Measurements from ENCODE around the gene ENDOV.

ENDOV gene

DNA sequence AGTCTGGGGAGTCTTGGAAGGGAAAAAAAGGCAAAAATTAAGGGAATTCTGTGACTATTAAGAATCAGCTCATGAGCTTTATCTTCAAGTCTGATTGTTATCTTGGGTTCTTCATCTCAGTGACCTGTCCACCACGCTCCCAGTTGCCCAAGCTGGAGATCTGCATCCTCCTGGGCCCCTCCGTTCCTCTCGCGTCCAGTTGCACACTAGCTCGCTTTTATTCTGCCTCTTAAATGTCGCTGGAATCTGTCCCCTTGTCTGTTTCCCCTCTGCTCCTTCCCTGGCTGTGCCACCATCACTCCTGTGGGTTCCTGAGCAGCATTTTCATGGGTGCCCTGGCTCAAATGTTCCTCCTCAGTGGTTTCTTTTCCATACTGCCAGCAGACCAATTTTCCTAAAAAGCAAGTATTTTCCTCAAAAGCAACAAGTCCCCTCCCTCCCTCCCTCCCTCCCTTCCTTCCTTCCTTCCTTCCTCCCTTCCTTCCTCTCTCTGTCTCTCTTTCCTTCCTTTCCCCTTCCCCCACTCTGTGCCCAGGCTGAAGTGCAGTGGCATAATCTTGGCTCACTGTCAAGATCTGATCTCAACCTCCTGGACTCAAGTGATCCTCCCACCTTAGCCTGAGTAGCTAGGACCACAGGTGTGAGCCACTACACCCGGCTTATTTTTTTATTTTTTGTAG lies 1.4 kb downstream of the ENDOV start:
- no peak for DNase-seq

DNA sequence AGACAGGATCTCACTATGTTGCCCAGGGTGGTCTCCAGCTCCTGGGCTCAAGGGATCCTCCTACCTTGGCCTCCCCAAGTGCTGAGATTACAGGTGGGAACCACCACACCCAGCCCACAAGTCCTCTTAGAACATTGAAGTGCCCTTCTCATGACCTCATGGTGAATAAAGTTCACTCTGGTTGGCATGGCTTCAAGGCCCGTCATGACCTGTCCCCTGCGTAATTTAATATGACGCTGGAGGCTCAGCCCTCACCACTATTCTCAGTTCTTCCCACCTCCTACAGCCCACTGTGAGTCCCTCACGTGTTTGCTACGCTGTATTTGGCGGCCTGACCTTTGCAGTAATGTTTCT lies 1.9 kb downstream of the ENDOV start:
- DNase-seq, result no peak

DNA sequence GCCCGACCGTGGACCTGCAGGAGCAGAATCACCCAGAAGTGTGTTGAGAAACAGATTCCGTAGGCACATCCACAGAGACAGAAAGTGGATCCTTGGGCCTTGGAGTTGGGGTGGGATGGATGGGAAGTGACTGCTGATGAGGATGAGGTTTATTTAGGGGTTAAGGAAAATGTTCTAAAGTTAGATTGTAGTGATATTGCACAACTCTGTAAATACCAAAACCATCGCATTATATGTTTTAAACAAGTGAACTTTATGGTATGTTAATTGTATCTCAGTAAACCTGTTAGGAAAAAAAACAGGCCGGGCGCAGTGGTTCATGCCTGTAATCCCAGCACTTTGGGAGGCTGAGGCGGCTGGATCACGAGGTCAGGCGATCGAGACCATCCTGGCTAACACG lies 3.6 kb downstream of the ENDOV start:
- no peak for DNase-seq

DNA sequence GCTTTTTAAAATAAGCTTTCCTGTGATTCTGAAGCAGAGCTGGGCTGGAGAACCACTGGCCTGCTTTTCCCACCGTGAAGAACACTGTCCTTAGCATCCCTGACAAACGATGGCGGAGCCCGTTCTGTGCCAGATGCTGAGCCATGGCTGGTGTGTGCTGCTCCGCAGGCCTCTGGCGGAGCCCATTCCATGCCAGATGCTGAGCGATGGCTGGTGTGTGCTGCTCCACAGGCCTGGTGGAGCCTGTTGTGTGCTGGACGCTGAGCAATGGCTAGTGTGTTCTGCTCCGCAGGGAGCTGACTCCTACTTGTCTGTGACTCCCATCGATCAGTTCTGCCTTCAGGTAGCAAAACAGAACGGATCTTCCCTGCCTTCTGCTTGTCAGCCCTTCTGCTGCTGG lies 4.3 kb downstream of the ENDOV start:
- DNase-seq, result no peak

DNA sequence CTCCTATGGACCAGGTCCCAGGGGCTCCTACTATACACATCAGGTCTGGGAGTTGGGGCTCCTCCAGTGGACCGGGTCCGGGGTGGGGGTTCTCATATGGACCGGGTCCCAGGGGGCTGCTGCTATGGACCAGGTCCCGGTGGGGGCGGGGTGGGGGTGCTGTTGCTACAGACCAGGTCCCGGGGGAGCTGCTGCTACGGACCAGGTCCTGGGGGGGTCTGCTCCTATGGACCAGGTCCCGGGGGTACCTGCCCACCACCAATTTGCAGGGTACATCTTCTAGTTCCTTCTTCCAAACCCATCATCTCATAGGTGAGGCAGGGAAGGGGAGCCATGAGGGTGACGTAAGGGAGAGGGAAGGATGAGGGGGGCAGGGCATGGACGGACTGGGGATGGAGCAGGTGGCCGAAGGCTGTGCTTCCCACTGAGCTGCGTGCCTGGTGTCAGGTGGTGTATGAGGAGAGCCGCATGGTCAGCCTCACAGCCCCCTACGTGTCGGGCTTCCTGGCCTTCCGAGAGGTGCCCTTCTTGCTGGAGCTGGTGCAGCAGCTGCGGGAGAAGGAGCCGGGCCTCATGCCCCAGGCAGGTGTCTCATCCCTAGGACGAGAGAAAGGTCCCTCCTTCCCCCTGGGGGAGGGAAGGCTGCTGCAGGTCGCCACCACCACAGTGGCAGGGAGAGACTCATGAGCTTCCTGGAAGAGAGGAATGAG lies 6.6 kb downstream of the ENDOV start:
- DNase-seq, result no peak

DNA sequence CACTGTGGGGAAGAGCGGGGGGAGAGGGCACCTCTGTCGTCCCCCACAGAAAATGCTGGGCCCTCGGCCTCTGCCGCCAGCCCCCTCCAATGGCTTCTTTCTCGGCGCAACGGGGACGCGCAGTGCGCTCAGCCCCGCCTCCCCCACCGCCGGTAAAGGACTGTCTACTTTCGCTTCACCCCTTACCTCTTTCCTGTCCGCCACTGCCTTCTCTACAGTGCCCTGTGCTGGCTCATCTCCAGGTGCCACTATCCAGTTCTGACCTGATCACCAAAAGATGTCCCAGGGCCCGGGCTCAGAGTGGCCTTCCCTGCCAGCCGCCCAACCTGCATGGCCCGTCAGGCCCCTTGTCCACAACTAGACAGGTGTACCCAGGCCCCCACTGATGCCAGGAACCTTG lies 7.3 kb downstream of the ENDOV start:
- DNase-seq, result no peak

DNA sequence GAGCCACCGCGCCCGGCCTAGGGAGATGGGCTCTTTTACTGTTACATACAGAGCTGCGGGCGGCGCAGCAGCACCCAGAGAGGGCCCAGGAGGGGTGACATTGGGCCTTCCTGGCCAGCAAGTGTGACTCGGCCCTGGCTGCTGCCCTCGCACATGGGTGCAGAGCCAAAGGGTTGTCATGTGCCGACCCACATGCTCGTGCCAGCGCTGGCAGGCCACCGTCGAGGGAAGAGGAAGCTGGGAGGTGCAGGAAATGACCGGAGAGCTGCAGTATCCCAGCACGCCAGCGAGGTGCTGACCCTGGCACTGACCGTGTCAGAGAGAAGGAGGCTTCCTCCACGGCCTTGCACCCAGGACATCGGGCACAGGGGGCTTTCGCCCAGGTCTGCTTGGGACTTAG lies 8.0 kb downstream of the ENDOV start:
- DNase-seq, result no peak

DNA sequence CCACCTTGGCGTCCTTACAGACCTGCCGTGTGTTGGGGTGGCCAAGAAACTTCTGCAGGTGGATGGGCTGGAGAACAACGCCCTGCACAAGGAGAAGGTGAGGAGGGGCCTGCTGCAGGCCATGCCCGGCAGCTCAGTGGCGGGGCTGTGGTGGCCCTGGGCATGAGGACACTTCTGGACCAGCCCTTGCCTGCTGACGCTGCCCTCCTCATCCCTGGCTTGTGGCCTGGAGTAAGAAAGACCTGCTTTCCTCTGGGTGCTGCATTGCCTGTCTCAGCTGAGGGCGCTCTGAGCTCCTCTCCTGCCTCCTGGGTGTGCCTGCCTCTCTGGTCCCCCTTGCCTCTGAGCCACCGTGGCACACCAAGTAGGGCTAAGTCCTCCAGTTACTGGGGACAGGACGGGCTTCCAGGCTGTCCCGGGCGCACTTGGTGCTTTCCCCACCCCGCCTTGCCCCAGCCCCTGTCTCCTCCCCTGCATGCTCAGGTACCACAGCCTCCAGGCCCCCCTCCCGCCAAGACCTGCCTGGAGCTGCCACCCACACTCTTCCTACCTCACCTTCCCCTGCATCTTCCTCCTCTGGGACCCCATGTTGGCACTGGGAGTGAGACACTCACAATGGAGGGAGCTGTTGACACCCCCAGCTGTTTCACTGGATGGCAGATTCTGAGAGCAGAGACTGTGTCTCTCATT lies 8.7 kb downstream of the ENDOV start:
- no peak for DNase-seq

DNA sequence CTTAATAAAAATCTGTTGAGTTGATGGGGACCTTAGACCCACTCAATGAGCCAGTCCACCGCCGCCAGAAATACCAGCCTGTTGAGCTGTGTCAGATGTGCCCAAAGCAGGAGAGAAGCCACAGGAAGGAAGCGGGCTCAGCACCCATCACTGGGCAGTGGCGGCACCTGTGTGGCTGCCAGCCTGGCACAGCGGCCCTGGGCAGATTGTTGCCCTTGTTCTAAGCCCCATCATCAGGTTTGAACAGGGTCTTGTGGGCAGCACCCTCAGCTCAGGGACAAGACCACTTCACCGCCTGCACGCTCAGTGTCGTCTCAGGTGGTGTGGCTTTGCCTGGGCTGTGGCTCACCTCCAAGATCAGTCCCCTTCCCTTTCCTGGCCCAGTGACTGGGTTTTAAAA lies 9.3 kb downstream of the ENDOV start:
- no peak for DNase-seq

DNA sequence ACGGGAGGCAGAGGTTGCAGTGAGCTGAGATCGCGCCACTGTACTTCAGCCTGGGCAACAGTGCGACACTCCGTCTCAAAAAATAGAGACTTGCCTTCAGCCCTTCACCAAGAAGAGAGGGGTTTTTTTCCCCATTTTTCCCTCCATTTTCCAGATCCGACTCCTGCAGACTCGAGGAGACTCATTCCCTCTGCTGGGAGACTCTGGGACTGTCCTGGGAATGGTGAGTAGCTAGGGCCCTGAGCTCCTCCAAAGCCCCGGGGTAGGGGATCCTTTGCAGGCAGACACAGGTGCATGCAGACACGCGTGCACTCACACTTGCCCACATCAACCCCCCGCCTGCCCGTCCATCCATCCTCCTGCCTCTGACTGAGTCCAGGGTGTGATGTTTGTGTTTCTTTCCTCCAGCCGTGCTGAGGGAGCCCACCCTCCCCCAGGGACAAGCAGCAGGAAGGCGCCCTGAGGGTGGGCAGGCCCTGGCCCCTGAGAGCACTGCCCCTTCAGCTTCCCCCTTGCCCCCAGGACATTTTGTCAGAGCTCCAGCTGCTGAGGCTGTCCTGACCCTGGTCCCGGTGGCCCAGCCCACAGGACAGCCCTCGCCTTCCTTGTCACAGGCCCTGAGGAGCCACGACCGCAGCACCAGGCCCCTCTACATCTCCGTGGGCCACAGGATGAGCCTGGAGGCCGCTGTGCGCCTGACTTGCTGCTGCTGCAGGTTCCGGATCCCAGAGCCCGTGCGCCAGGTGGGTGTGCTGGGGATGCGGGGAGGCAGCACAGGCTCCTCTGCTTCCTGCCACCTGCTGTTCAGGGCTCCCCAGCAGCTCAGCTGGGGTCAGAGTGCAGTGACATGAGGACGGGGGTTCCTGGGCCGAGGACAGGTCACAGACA lies 10.2 kb downstream of the ENDOV start:
- DNase-seq, result no peak

DNA sequence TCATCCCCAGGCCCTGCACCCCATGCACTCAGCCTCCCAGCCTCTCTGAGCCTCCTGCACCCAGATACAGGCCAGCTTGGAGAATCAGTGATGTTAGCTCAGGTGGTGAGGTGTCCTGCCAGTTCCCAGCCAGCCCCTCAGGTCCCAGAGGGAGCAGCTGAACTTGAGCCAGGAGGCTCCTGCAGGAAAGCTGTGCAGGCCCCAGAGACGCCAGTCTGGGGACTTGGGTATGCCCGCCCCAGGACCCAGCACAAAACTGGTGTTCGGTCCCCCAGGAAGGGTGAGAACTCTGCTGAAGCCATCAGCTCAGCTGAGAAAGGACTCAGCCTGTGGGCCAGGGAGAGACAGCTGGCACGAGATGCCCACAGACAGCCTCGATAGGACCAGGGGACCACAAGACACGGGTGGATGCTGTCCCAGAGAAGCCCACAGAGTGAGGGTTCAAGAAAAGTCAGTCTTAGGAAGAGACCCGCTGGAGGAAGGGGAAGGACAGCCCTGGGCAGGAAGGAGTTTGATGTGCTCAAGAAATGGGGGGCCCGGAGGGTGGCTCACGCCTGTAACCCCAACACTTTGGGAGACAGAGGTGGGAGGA lies 11.0 kb downstream of the ENDOV start:
- no peak for DNase-seq

DNA sequence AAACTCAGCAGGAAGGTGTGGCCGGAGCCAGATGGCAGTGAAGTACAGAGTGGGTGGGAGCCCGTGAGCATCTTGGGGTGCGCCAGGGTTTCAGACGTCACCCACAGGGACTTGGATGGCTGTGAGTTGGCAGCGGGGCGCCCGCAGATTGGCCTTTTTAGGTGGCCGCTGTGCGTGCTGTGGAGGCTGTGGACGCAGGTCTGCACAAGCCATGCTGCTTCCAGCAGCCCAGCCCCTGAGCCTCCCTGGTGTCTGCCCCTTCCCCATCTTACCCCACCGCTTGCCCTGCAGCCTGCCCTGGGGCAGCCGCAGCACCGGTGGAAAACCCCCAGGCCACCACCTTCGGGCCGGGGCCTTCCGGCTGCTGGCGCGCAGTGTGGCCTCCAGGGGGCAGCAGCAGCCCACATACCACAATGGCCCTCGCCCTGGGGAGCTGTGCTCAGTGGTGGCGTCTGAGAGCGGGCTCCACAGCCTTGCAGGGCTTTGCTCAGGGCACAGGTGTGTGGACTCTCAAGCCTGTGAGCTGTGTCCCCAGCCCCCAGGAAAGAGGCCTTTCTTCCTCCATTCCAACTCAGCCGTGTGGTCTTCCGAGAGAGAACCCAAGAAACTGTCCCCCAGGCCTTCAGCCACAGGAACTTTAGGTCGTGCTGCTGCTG lies 11.8 kb downstream of the ENDOV start:
- peak; percentile 69 for DNase-seq

DNA sequence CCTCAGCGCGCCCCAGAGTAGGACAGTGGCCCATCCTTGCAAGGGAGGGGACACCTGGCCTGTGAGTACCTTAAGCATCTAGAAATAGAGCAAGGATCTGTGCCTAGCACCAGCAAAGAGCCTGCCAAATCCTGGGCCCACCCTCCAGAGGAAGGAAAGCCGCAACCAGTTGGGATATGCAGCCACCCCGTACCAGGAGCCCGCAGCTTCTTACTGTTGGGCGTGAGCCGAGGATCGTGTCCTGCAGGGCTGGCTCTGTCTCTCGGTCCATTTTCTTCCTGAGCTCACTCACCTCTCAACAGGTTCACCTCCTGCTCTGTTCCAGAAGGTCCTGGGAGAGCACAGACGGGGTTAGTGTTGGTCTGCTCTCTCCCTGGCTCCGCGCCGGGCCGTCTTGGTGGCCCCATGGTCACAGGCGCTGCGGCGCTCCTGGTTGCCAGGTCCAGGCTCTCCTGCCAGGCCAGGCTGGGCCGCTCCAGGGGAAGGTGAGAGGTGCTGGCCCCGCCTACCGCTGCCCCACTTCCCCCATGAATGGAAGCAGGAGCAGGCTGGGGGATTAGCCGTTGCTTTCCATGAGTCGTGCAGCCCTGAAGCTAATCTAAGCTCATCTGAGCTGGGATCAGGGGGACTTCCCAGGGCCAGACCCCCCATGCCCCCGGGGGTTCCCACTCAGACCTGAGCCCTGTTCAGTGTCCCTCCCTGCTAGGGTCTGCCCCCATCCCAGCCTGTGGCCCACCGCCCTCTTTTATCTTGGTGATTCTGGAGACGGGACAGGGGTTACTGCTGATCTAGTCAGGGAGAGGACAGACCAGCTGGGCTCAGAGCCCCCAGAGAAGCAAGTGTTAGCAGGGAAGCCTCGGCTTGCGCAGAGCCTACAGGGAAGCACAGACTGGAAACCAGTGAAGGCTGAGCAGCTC lies 12.7 kb downstream of the ENDOV start:
- DNase-seq, result no peak

DNA sequence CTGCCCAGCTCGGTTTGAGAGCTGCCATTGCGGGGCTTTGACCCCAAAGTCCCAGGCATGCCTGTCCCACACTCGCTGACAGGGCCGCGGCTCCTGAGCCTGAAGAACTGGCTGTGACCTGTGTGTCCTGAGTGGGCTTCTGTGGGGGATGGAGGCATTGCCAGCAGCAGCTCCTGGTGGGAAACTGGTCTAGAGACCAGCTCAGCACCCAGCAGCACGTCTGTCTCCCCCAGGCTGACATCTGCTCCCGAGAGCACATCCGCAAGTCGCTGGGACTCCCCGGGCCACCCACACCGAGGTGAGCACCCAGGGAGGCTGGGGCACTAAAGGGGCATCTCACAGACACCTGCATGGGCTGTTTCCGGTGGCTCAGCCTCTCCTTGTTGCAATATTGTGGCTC lies 13.4 kb downstream of the ENDOV start:
- no peak for DNase-seq

DNA sequence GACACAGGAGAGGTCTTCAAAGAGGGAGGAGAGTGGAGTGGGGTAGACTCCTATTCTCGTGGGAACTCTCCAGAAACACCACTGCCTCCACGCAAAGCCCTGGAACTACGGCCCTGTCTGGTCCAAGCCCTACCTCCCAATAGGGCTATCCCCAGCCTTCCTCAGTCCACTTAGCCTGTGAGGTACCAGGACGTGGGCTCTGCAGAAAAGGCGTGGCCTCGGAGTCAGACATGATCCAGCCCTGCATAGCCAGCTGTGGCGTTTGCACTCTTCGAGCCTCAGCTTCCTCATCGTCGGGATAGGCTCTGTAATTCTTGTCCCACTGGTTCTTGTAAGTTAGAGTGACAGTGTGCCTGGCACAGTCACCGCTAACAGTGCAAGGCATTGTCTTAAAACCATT lies 13.8 kb downstream of the ENDOV start:
- DNase-seq, result no peak

DNA sequence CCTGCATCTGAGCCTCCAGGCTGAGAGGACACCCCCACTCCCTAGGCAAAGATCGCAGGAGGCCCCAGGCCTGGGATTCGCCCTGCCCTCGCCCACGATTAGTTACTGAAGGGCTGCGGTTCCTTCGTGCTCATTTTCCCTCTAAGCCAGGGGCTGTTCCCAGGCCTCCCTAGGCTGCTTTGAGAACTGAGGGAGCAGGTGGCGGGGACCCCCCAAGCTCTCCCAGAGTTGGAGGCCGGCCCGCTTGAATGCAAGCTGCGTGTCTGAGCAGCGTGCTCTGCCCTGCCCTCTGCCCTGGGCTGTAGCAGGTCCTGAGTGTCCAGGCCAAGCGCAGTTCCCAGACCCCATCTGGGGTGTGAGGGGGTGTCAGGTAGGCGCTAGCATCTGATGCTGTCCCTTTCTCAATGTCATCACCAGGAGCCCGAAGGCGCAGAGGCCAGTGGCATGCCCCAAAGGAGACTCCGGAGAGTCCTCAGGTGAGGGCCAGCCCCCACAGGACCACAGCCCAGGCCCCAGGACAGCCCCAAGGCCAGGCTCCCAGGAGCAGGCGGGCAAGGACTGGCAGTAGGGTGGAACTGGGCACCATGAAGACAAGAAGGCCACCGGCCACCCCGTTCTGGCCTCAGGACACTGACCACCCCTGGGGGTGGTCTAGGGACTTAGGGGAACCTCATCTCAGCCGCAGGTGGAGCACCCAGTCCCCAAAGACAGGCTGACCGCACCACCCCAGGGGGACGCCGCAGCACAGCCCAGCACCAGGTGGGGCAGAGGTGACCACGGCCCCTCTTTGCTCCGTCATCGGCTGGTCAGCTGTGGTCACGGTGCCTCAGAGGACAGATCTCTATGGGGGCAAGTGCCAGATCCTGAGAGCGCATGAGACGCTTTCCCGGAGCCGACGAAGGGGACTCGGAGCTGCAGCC lies 14.6 kb downstream of the ENDOV start:
- no peak for DNase-seq

DNA sequence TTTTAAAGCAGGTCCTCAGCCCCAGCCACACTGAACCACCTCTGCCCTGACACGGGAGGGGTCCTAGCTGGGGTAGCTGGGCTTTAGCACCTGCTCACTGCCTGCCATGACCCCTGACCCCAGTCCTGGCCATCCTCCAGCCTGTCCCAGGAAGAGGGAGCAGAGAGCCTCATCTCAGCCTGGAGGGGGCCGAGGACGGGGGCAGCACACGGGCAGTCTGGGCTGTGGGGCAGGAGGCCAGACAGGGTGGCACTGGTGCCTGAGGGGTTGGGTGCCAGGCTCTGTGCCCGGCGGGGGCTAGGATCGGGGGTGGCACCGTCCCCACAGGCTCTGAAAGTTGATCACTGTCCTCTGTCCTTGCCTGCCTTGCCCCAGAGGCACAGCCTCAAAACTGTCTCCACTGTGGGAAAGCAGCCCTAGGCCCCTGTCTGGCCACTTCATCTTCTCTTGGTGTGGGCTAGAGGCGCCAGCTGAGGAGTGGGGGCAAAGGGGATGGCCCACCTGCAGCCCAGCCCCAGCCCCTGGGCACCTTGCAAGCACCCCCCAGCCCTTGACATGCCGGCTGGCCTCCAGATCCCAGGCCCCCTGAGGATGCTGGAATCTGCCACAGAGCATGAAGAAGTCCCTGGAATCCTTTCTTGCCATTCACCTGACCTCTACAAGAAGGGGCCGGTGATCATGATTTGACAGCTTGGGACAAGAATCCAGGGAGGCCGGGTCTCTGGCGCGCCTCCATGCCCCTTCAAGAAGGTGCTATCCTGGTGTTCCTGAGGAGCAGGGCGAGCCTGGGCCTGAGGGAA lies 15.7 kb downstream of the ENDOV start:
- no peak for DNase-seq

DNA sequence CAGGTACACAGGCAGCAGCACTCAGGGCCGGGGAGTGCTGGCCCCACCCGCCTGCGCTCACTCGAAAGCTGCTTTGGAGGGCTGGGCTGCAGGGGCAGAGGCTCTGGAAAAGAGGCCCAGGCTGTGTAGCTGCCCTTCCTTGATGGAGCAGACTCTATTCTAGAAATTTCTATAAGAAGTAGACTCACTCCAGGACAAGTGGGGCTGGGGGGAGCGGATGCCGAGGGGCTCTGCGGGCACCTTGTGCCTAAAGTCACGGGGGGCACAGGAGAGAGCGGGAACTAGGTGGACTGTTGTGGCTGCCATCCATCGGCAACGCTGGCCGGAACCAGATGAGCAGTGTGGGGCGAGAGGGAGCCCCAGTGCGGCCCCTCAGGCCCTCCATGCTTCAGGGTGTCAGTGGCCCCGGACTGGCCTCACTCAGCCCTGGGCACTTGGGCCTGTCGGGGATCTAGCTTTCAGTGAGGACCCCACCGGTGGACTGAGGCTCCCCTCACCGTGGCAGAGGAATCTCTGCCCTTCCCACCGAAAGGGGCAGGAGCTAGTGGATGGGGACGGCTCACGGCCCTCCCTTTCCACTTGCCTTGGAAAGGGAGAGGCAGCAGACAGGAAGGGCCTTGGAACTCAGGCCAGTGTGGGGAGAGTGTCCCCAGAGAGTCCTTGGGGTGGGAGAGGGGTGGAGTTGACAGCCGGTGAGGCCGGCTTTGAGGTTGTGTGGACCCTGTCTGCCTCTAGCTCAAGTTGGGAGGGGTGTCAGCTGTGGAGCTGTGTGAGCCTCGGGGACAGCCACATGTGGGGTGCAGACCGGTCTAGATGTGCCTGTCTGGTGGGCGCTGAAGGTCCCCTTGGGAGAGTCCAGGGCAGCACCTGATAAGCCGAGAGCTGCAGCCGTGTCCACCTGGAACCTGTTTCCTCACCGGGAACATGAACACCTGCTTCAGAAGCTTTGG lies 16.6 kb downstream of the ENDOV start:
- no peak for DNase-seq

Data from activated gamma-delta T cell (primary cell).